Right atrium auricular region (tissue), 2 donors: ENCODE measurements around the gene DBNDD1. TPM values are rescaled to one million over a fixed set of nuclear protein-coding genes. Genes with fewer than 3 reads are reported as not detected.

Experiments used
- DNase-seq: peaks from one replicate; pipeline ENCODE4 v3.0.0-alpha.2; 2019; ENCODE audit warnings: low spot score
- H3K27ac ChIP-seq, 2 donors: fragments of 200-600 bp; sonication (generic); 1 replicate in 1 of 2; 2 replicates in 1 of 2; pipeline ENCODE4 v1.5.1; 2016 to 2019
- H3K27me3 ChIP-seq, 2 donors: fragments of 200-600 bp; sonication (generic); one replicate each; pipeline versions ENCODE4 v1.5.1 to v1.6.0; 2017 to 2019
- H3K36me3 ChIP-seq: fragments of 200-600 bp; sonication (generic); one replicate; pipeline ENCODE4 v1.5.1; 2016
- H3K4me1 ChIP-seq, 2 donors: fragments of 200-600 bp; sonication (generic); one replicate each; pipeline versions ENCODE4 v1.5.1 to v1.6.0; 2017 to 2019
- H3K4me3 ChIP-seq, 2 donors: fragments of 200-600 bp; sonication (generic); 1 replicate in 1 of 2; 2 replicates in 1 of 2; pipeline ENCODE4 v1.5.1; 2017 to 2019; ENCODE audit warnings: mild to moderate bottlenecking in 1 of 2, moderate library complexity in 1 of 2
- H3K9me3 ChIP-seq, 2 donors: fragments of 200-600 bp; sonication (generic); one replicate each; pipeline ENCODE4 v1.5.1; 2019
- CTCF ChIP-seq, 2 donors: fragments of 200-600 bp; sonication (generic); IDR thresholded peaks; one replicate each; pipeline ENCODE4 v1.5.1; 2019; ENCODE audit warnings: antibody characterized with exemption in 2 of 2
- total RNA-seq, 2 donors: library from RNA; depleted of rRNA; stranded (reverse); fragments of >200 nt; gene quantifications; one replicate each; pipeline ENCODE4 v1.1.0, GENCODE V29; 2016

Gene DBNDD1
- total RNA-seq, 2 donors from 2014 or later: 2.9 to 6.2 TPM

- H3K27me3 ChIP-seq: no peaks in the 10 kb centered on the region
- no peak overlapping the region for H3K27ac ChIP-seq
- H3K9me3 ChIP-seq: no peaks in the 10 kb centered on the region
- peaks cover 62% of the 10 kb centered on the region for H3K36me3 ChIP-seq
- TF ChIP-seq CTCF (IDR thresholded peaks at IDR 0.05): no peak
- no peaks in the 10 kb centered on the region for H3K4me1 ChIP-seq
- no peak overlapping the region for H3K4me3 ChIP-seq
- DNase-seq: no peak
These were observed 32.7 kb downstream of the DBNDD1 start for GRCh38 chr16:89986600-89986999.

- Histone ChIP-seq H3K4me3 (no peak overlapping the region), H3K27me3 (no peaks in the 10 kb centered on the region), H3K9me3 (no peaks in the 10 kb centered on the region), H3K36me3 (peaks cover 69% of the 10 kb centered on the region), H3K4me1 (no peaks in the 10 kb centered on the region), H3K27ac (no peak overlapping the region)
- no peak for DNase-seq
- TF ChIP-seq CTCF (IDR thresholded peaks at IDR 0.05): no peak
These were observed 34.0 kb downstream of the DBNDD1 start for GRCh38 chr16:89985219-89985618.

GRCh38 chr16:89984216-89984615, 35.0 kb downstream of the DBNDD1 start:
- Histone ChIP-seq H3K4me3 (no peak overlapping the region), H3K9me3 (no peaks in the 10 kb centered on the region), H3K4me1 (no peaks in the 10 kb centered on the region), H3K27ac (no peak overlapping the region), H3K27me3 (no peaks in the 10 kb centered on the region), H3K36me3 (peaks cover 76% of the 10 kb centered on the region)
- no peak for DNase-seq
- no peak for TF ChIP-seq CTCF (IDR thresholded peaks at IDR 0.05)

- no peaks in the 10 kb centered on the region for H3K9me3 ChIP-seq
- no peaks in the 10 kb centered on the region for H3K4me1 ChIP-seq
- peaks cover 73% of the 10 kb centered on the region for H3K36me3 ChIP-seq
- no peaks in the 10 kb centered on the region for H3K27me3 ChIP-seq
- no peak overlapping the region for H3K27ac ChIP-seq
- H3K4me3 ChIP-seq: no peak overlapping the region
- TF ChIP-seq CTCF (IDR thresholded peaks at IDR 0.05): no peak
- DNase-seq: no peak
These were observed 35.7 kb downstream of the DBNDD1 start for GRCh38 chr16:89983536-89983935.

- no peaks in the 10 kb centered on the region for H3K4me1 ChIP-seq
- no peak for TF ChIP-seq CTCF (IDR thresholded peaks at IDR 0.05)
- no peaks in the 10 kb centered on the region for H3K27me3 ChIP-seq
- H3K9me3 ChIP-seq: no peaks in the 10 kb centered on the region
- peaks cover 79% of the 10 kb centered on the region for H3K36me3 ChIP-seq
- no peak for DNase-seq
- no peak overlapping the region for H3K4me3 ChIP-seq
- H3K27ac ChIP-seq: no peak overlapping the region
These were observed 36.9 kb downstream of the DBNDD1 start for GRCh38 chr16:89982318-89982717.

- Histone ChIP-seq H3K4me1 (no peaks in the 10 kb centered on the region), H3K4me3 (no peak overlapping the region), H3K27ac (no peak overlapping the region), H3K9me3 (no peaks in the 10 kb centered on the region), H3K27me3 (no peaks in the 10 kb centered on the region), H3K36me3 (peaks cover 72% of the 10 kb centered on the region)
- DNase-seq: no peak
- no peak for TF ChIP-seq CTCF (IDR thresholded peaks at IDR 0.05)
These were observed 37.8 kb downstream of the DBNDD1 start for GRCh38 chr16:89981414-89981813.
